ENCODE measurements around the gene KCTD21. TPM values are rescaled to one million over a fixed set of nuclear protein-coding genes. Genes with fewer than 3 reads are reported as not detected.
"Not testable (repeated sequence)": the region's sequence is repeated elsewhere in the genome, so short reads cannot be mapped to it uniquely, and the experiment has no call there.

The KCTD21 gene
- total RNA-seq, 4 donors from 2014 or later: 8.7 to 25.2 (median 16.9) TPM

GRCh38 chr11:78224906-78225420, 36.5 kb upstream of the KCTD21 start:
- peaks cover 0 to 56% (median 0%) of the 10 kb centered on the region in 3 donors for H3K36me3 ChIP-seq

GRCh38 chr11:78224506-78224905, 36.1 kb upstream of the KCTD21 start:
- Histone ChIP-seq H3K4me1 (no peaks in the 10 kb centered on the region), H3K36me3 (peaks cover 0 to 60% (median 0%) of the 10 kb centered on the region in 3 donors), H3K27me3 (no peaks in the 10 kb centered on the region), H3K9me3 (no peaks in the 10 kb centered on the region), H3K4me3 (no peak overlapping the region), H3K27ac (no peak overlapping the region)
- no peak for TF ChIP-seq CTCF (IDR thresholded peaks at IDR 0.05)
- no peak for TF ChIP-seq POLR2A (IDR thresholded peaks at IDR 0.05)
- no peak for DNase-seq

More at GRCh38 chr11:78224906-78225420, 36.5 kb upstream of the KCTD21 start:
- no peak overlapping the region for H3K4me3 ChIP-seq
- no peaks in the 10 kb centered on the region for H3K27me3 ChIP-seq
- H3K9me3 ChIP-seq: no peaks in the 10 kb centered on the region
- no peak overlapping the region for H3K27ac ChIP-seq
- TF ChIP-seq CTCF (IDR thresholded peaks at IDR 0.05): no peak
- TF ChIP-seq POLR2A (IDR thresholded peaks at IDR 0.05): no peak
- no peak for DNase-seq
- peaks cover 0 to 1% (median 0%) of the 10 kb centered on the region in 4 donors for H3K4me1 ChIP-seq

GRCh38 chr11:78223320-78223954, 35.0 kb upstream of the KCTD21 start:
- H3K9me3 ChIP-seq: no peaks in the 10 kb centered on the region
- no peaks in the 10 kb centered on the region for H3K27me3 ChIP-seq
- TF ChIP-seq POLR2A (IDR thresholded peaks at IDR 0.05): no peak
- no peak for TF ChIP-seq CTCF (IDR thresholded peaks at IDR 0.05)
- H3K4me3 ChIP-seq: no peak overlapping the region
- DNase-seq: peak in 2 of 3 donors; percentile 61 to 63
- H3K4me1 ChIP-seq: no peaks in the 10 kb centered on the region
- no peak overlapping the region for H3K27ac ChIP-seq
- H3K36me3 ChIP-seq: peaks cover 0 to 71% (median 0%) of the 10 kb centered on the region in 3 donors

GRCh38 chr11:78222726-78223125, 34.3 kb upstream of the KCTD21 start:
- H3K9me3 ChIP-seq, H3K27ac ChIP-seq, H3K27me3 ChIP-seq, H3K4me1 ChIP-seq, DNase-seq, H3K4me3 ChIP-seq: not testable (repeated sequence)
- H3K36me3 ChIP-seq: peaks cover 0 to 78% (median 0%) of the 10 kb centered on the region in 3 donors

- H3K36me3 ChIP-seq: peaks cover 0 to 86% (median 0%) of the 10 kb centered on the region in 3 donors
- no peak for TF ChIP-seq POLR2A (IDR thresholded peaks at IDR 0.05)
- no peak for TF ChIP-seq CTCF (IDR thresholded peaks at IDR 0.05)
- no peak overlapping the region for H3K4me3 ChIP-seq
- DNase-seq: no peak
- no peaks in the 10 kb centered on the region for H3K4me1 ChIP-seq
- no peaks in the 10 kb centered on the region for H3K9me3 ChIP-seq
- H3K27me3 ChIP-seq: no peaks in the 10 kb centered on the region
- H3K27ac ChIP-seq: no peak overlapping the region
Measured at GRCh38 chr11:78221396-78222315, 33.2 kb upstream of the KCTD21 start.
